Measurements from ENCODE around the gene CLDN34. TPM values are rescaled to one million over a fixed set of nuclear protein-coding genes. Genes with fewer than 3 reads are reported as not detected.

Gene CLDN34
- total RNA-seq: not detected in 2 replicates

GRCh38 chrX:9966775-9967408 is at the start of gene CLDN34:
Gene CLDN34, plus strand, starts transcription at chrX:9967358. Its CDS starts 0 bp downstream, at chrX:9967358.

Other genes starting within 250 kb of the CLDN34 start
- gene GPR143, start 201.5 kb upstream of the CLDN34 start, total RNA-seq: under 0.01 and 0.19 TPM in 2 replicates
- gene SHROOM2, start 180.9 kb upstream of the CLDN34 start, total RNA-seq: 0.19 and 0.28 TPM in 2 replicates
- gene CLCN4, start 189.6 kb downstream of the CLDN34 start, total RNA-seq: 3.1 and 3.9 TPM in 2 replicates